ENCODE results near the gene ENAM. TPM values are rescaled to one million over a fixed set of nuclear protein-coding genes. Genes with fewer than 3 reads are reported as not detected.

Gene ENAM
- total RNA-seq, 2 donors from 2014 or later = 0.09 to 2.1 TPM

GRCh38 chr4:70627620-70628019 is 924 bp upstream of the ENAM start:
- H3K4me3 ChIP-seq = no peak overlapping the region
- WGBS = 38% methylated on average over 1 of the region's 1 CpG
- H3K4me1 ChIP-seq (replicated peaks) = no peaks in the 10 kb centered on the region
- H3K36me3 ChIP-seq = no peaks in the 10 kb centered on the region
- H3K27me3 ChIP-seq (replicated peaks; ENCODE audit: insufficient read depth) = no peaks in the 10 kb centered on the region
- DNase-seq (ENCODE audit: low spot score) = no peak
- TF ChIP-seq POLR2AphosphoS5 (IDR thresholded peaks at IDR 0.05) = no peak
- intact Hi-C loops (cut with DNase I) = no loop called here
- H3K9me3 ChIP-seq = no peaks in the 10 kb centered on the region
- no peak overlapping the region for H3K27ac ChIP-seq

DNA sequence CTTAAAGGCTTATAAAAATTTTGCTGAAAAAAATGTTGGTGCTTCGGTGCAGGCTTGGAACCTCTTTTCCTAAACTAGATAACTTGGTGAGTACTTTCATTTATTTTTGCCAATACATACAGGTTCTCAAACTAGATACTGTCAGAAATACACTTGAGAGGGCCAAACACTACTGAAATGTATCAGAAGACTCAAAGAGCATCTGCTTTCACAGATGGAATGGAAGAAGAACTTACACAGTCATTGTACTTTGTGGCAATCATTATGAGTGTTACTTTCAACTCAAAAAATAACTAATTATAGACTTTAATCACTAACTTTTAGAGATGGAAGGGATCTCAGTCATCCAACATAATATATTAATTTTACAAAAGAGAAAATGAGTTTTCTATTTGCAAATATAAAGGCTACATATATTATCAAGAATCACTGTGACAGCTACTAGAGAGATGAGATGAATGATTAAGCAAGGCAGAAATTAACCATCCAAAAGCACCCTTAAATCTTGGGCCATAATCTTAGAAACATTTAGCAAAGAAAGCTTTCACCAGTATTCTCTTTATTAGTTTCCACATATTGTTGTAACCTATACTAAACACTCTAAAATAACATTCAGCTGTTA is 1.0 kb downstream of the ENAM start:
- Histone ChIP-seq H3K27ac (no peak overlapping the region), H3K9me3 (no peaks in the 10 kb centered on the region), H3K4me1 (replicated peaks) (no peaks in the 10 kb centered on the region), H3K36me3 (no peaks in the 10 kb centered on the region), H3K27me3 (replicated peaks; ENCODE audit: insufficient read depth) (no peaks in the 10 kb centered on the region), H3K4me3 (no peak overlapping the region)
- TF ChIP-seq CTCF (IDR thresholded peaks at IDR 0.05) (no peak), POLR2AphosphoS5 (IDR thresholded peaks at IDR 0.05) (no peak), POLR2A (IDR thresholded peaks at IDR 0.05) (no peak)
- WGBS = 86% methylated on average over 1 of the region's 1 CpG
- intact Hi-C loops (cut with DNase I) = no loop called here
- DNase-seq (ENCODE audit: low spot score) = no peak

DNA sequence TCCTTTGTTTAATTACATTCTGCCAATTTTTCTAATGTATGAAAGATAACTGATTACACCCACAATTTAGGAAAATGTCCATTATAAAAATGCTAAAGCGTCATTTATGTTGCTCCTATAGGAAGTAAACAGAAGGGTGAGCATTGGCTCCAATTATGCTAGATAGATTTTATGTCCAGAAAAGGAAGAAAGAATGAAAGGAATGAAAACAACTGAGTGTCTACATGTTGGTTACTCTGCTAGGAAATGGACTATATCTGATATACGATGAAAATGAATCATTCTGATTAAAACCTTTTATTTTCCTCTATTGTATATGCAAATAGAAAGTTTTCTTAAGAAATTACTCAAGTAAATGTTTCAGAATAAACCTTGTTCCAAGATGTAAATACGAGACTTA is 1.6 kb downstream of the ENAM start:
- no peak overlapping the region for H3K4me3 ChIP-seq
- no peak for TF ChIP-seq POLR2AphosphoS5 (IDR thresholded peaks at IDR 0.05)
- no peak for TF ChIP-seq CTCF (IDR thresholded peaks at IDR 0.05)
- TF ChIP-seq POLR2A (IDR thresholded peaks at IDR 0.05) = no peak
- H3K27ac ChIP-seq = no peak overlapping the region
- H3K27me3 ChIP-seq (replicated peaks; ENCODE audit: insufficient read depth) = no peaks in the 10 kb centered on the region
- no peaks in the 10 kb centered on the region for H3K9me3 ChIP-seq
- no peaks in the 10 kb centered on the region for H3K4me1 ChIP-seq (replicated peaks)
- no peak for DNase-seq (ENCODE audit: low spot score)
- intact Hi-C loops (cut with DNase I) = no loop called here
- no peaks in the 10 kb centered on the region for H3K36me3 ChIP-seq
- WGBS = 79% methylated on average over 3 of the region's 3 CpGs

DNA sequence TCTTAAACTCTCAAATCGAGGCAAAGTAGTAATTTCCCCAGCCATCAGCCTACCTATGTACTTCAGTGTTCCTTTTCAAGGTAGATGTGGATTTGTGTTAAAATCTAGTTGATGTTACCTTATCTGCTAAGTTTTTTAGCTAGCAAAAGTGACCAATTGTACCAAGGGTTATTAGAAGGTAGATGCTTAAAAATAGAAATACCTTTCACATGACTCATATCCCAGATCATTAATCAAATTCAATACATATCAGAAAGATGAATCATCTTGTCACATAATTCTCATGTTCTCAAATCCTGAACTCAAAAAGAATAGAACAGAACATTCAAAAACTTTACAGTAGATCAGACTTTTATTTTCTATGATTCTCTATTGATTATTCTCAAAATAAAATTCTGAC is 3.5 kb downstream of the ENAM start:
- TF ChIP-seq CTCF (IDR thresholded peaks at IDR 0.05) (no peak), POLR2A (IDR thresholded peaks at IDR 0.05) (no peak), POLR2AphosphoS5 (IDR thresholded peaks at IDR 0.05) (no peak)
- Histone ChIP-seq H3K27ac (no peak overlapping the region), H3K27me3 (replicated peaks; ENCODE audit: insufficient read depth) (no peaks in the 10 kb centered on the region), H3K4me3 (no peak overlapping the region), H3K36me3 (no peaks in the 10 kb centered on the region), H3K9me3 (no peaks in the 10 kb centered on the region), H3K4me1 (replicated peaks) (no peaks in the 10 kb centered on the region)
- intact Hi-C loops (cut with DNase I) = no loop called here
- 81% methylated on average over 1 of the region's 1 CpG for WGBS
- no peak for DNase-seq (ENCODE audit: low spot score)

- Histone ChIP-seq H3K9me3 (no peaks in the 10 kb centered on the region), H3K27me3 (replicated peaks; ENCODE audit: insufficient read depth) (no peaks in the 10 kb centered on the region), H3K4me1 (replicated peaks) (no peaks in the 10 kb centered on the region), H3K27ac (no peak overlapping the region), H3K4me3 (no peak overlapping the region), H3K36me3 (no peaks in the 10 kb centered on the region)
- DNase-seq (ENCODE audit: low spot score) = no peak
- WGBS = 66% methylated on average over 5 of the region's 5 CpGs
- intact Hi-C loops (cut with DNase I) = no loop called here
- TF ChIP-seq CTCF (IDR thresholded peaks at IDR 0.05) (no peak), POLR2AphosphoS5 (IDR thresholded peaks at IDR 0.05) (no peak), POLR2A (IDR thresholded peaks at IDR 0.05) (no peak)
Measured at GRCh38 chr4:70634482-70634881, 5.9 kb downstream of the ENAM start.

All from prostate gland (tissue), 2 donors.